Esophagus muscularis mucosa (tissue), 4 donors: ENCODE measurements around the gene CRYBB2. TPM values are rescaled to one million over a fixed set of nuclear protein-coding genes. Genes with fewer than 3 reads are reported as not detected.

Experiments used
- DNase-seq: peaks from one replicate; pipeline ENCODE4 v3.0.0-alpha.2; 2017; ENCODE audit errors: extremely low spot score
- H3K27ac ChIP-seq, 4 donors: fragments of 200-600 bp; sonication (generic); replicated peaks in 1 of 4; 1 replicate in 3 of 4; 2 replicates in 1 of 4; pipeline ENCODE4 v1.5.1; 2016 to 2019; ENCODE audit warnings: mild to moderate bottlenecking in 1 of 4
- H3K27me3 ChIP-seq, 4 donors: fragments of 200-600 bp; sonication (generic); one replicate each; pipeline versions ENCODE4 v1.5.1 to v1.6.0; 2016 to 2019
- H3K36me3 ChIP-seq, 4 donors: fragments of 200-600 bp; sonication (generic); one replicate each; pipeline ENCODE4 v1.5.1; 2016 to 2019
- H3K4me1 ChIP-seq, 4 donors: fragments of 200-600 bp; sonication (generic); one replicate each; pipeline ENCODE4 v1.5.1; 2016 to 2019
- H3K4me3 ChIP-seq, 4 donors: fragments of 200-600 bp; sonication (generic); 1 replicate in 2 of 4; 2 replicates in 2 of 4; pipeline ENCODE4 v1.5.1; 2016 to 2019; ENCODE audit warnings: mild to moderate bottlenecking in 4 of 4, moderate library complexity in 1 of 4
- H3K9me3 ChIP-seq, 4 donors: fragments of 200-600 bp; sonication (generic); 1 replicate in 3 of 4; 2 replicates in 1 of 4; pipeline ENCODE4 v1.5.1; 2016 to 2019
- EP300 ChIP-seq: sonication (generic); formaldehyde crosslinking; IDR thresholded peaks from one replicate; pipeline ENCODE4 v1.6.1; 2017; ENCODE audit warnings: antibody characterized with exemption
- POLR2A ChIP-seq: fragments of 450-650 bp; IDR thresholded peaks from one replicate; pipeline ENCODE4 v1.6.1; 2017; ENCODE audit warnings: antibody characterized with exemption, moderate library complexity, mild to moderate bottlenecking, low read depth
- POLR2AphosphoS5 ChIP-seq, 2 donors: sonication (generic); formaldehyde crosslinking; IDR thresholded peaks; one replicate each; pipeline ENCODE4 v1.6.1; 2017; ENCODE audit warnings: antibody characterized with exemption in 2 of 2
- WGBS: methylation state at CpG from one replicate; pipeline ENCODE4 v1.1.5; 2018; 5-methylcytosine and 5-hydroxymethylcytosine counted together
- intact Hi-C: fragments of 100-400 bp; cut with DNase I; formaldehyde crosslinking; loops from one replicate; pipeline ENCODE4 v1.15.1; 2023
- total RNA-seq, 4 donors: library from RNA; depleted of rRNA; stranded (reverse); fragments of >200 nt; gene quantifications; one replicate each; pipeline versions ENCODE4 v1.1.0 to v1.2.1, GENCODE V29; 2016
- TF ChIP-seq, protein P1 (sequence below), 3 experiments: fragments of 200-600 bp in 2 of 3; fragments of 450-650 bp in 1 of 3; sonication (generic) in 2 of 3; IDR thresholded peaks; one replicate each; pipeline ENCODE4 v1.5.1; 2017 to 2019; ENCODE audit warnings: antibody characterized with exemption in 3 of 3, mild to moderate bottlenecking in 2 of 3, moderate library complexity in 1 of 3

CRYBB2 gene
- total RNA-seq, 4 donors from 2014 or later = 0.40 TPM; not detected in 3

DNA sequence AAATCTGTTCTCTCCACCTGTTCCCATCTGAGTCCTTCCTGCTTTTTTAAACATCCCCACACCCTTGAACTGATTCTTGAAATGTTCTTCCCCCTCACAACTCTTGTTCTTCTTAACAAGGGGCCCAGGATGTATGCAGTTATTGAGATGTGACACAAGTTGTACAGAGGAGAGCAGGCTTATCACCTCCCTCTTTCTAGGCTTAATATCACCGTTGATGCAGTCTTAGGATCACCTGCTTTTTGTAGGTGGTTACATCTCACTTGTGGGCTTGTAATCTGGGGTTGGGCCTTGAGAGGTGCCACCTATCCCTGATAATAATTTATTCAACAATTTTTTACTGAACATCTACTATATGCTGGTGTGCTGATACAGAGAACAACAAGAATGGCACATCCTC, 13.6 kb upstream of the CRYBB2 start:
- intact Hi-C loops = no loop called here

DNA sequence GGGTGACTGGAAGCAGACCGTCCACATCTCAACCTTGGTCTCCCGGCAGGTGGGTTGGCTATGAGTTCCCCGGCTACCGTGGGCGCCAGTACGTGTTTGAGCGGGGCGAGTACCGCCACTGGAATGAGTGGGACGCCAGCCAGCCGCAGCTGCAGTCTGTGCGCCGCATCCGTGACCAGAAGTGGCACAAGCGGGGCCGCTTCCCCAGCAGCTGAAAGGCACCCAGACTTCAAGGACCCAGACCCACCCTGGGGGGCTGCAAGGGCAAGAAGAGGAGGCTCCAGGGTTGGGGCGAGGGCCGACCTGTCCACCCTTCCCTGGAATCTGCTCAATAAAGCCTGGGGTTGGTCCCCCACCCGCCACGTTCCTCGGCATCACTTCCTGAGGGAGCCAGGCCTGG, 12.4 kb upstream of the CRYBB2 start:
- Histone ChIP-seq H3K36me3 (peaks cover 0 to 4% (median 0%) of the 10 kb centered on the region in 4 donors), H3K27me3 (no peaks in the 10 kb centered on the region), H3K27ac (no peak overlapping the region), H3K9me3 (no peaks in the 10 kb centered on the region), H3K4me3 (no peak overlapping the region), H3K4me1 (no peaks in the 10 kb centered on the region)
- 96% methylated on average over 8 of the region's 21 CpGs for WGBS
- intact Hi-C loops = no loop called here
- no peak for DNase-seq
- no peak for TF ChIP-seq POLR2AphosphoS5 (IDR thresholded peaks at IDR 0.05)
- TF ChIP-seq, protein P1, sequence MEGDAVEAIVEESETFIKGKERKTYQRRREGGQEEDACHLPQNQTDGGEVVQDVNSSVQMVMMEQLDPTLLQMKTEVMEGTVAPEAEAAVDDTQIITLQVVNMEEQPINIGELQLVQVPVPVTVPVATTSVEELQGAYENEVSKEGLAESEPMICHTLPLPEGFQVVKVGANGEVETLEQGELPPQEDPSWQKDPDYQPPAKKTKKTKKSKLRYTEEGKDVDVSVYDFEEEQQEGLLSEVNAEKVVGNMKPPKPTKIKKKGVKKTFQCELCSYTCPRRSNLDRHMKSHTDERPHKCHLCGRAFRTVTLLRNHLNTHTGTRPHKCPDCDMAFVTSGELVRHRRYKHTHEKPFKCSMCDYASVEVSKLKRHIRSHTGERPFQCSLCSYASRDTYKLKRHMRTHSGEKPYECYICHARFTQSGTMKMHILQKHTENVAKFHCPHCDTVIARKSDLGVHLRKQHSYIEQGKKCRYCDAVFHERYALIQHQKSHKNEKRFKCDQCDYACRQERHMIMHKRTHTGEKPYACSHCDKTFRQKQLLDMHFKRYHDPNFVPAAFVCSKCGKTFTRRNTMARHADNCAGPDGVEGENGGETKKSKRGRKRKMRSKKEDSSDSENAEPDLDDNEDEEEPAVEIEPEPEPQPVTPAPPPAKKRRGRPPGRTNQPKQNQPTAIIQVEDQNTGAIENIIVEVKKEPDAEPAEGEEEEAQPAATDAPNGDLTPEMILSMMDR (IDR thresholded peaks at IDR 0.05) = no peak
- TF ChIP-seq EP300 = no peak
- TF ChIP-seq POLR2A = no peak

More for the DNA sequence above, 13.6 kb upstream of the CRYBB2 start:
- Histone ChIP-seq H3K27ac (no peak overlapping the region), H3K4me3 (no peak overlapping the region), H3K4me1 (no peaks in the 10 kb centered on the region), H3K36me3 (peaks cover 0 to 7% (median 2%) of the 10 kb centered on the region in 4 donors), H3K27me3 (no peaks in the 10 kb centered on the region), H3K9me3 (no peaks in the 10 kb centered on the region)
- 93% methylated on average over 1 of the region's 1 CpG for WGBS
- no peak for DNase-seq
- no peak for TF ChIP-seq EP300
- TF ChIP-seq POLR2A = no peak
- TF ChIP-seq, protein P1 (IDR thresholded peaks at IDR 0.05) = no peak
- TF ChIP-seq POLR2AphosphoS5 (IDR thresholded peaks at IDR 0.05) = no peak

DNA sequence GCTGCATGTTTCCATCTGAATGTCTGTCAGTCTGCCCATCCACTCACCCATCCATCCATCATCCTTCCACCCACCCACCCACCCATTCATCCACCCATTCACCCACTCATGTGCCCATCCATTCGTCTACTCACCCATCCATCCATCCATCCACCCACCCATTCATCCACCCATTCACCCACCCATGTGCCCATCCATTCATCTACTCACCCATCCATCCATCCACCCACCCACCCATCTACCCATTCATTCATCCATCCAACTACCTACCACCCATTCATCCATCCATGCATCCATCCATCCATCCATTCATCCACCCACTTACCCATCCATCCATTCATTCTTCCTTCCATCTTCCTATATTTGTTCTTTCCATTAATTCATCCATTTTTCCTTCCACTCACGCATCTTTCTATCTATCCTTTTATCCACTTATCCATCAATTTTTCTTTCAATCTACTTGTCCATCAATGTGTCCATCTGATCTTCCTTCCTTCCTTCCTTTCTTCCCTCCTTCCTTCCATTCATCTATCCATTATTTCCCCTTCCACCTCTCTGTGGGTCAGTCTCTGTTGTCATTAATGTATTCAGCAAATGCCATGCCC, 11.8 kb upstream of the CRYBB2 start:
- Histone ChIP-seq H3K4me1 (no peaks in the 10 kb centered on the region), H3K9me3 (no peaks in the 10 kb centered on the region), H3K36me3 (peaks cover 0 to 4% (median 0%) of the 10 kb centered on the region in 4 donors), H3K27ac (no peak overlapping the region), H3K4me3 (no peak overlapping the region), H3K27me3 (no peaks in the 10 kb centered on the region)
- WGBS = 88% methylated on average over 1 of the region's 2 CpGs
- no peak for DNase-seq
- TF ChIP-seq EP300 = no peak
- no peak for TF ChIP-seq POLR2AphosphoS5 (IDR thresholded peaks at IDR 0.05)
- TF ChIP-seq, protein P1 (IDR thresholded peaks at IDR 0.05) = no peak
- no peak for TF ChIP-seq POLR2A
- intact Hi-C loops = no loop called here

DNA sequence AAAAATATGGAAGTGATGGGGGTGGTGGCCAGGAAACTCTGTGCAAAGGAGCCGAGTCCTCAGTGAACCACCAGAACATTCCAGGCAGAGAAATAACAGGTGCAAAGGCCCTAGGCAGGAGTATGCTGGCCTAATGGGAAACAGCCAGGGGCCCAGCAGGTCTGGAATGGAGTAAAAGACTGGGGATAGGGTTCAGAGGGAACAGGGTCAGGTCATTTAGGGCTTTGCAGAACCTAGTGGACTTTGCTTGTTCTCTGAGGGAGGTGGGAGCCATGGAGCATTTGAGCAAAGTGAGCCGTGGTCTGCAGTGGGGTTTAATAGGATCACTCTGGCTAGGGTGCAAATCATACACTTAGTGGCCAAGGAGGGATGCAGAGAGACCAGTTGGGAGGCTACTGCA, 11.1 kb upstream of the CRYBB2 start:
- Histone ChIP-seq H3K4me3 (no peak overlapping the region), H3K4me1 (no peaks in the 10 kb centered on the region), H3K27ac (no peak overlapping the region), H3K9me3 (peaks cover 0 to 4% (median 2%) of the 10 kb centered on the region in 4 donors), H3K36me3 (peaks cover 0 to 4% (median 0%) of the 10 kb centered on the region in 4 donors), H3K27me3 (no peaks in the 10 kb centered on the region)
- intact Hi-C loops = no loop called here
- DNase-seq = no peak
- no peak for TF ChIP-seq EP300
- TF ChIP-seq, protein P1 (IDR thresholded peaks at IDR 0.05) = no peak
- TF ChIP-seq POLR2A = no peak
- no peak for TF ChIP-seq POLR2AphosphoS5 (IDR thresholded peaks at IDR 0.05)
- 96% methylated on average over 2 of the region's 2 CpGs for WGBS
